ENCODE results near the gene SARNP.

The SARNP gene

DNA sequence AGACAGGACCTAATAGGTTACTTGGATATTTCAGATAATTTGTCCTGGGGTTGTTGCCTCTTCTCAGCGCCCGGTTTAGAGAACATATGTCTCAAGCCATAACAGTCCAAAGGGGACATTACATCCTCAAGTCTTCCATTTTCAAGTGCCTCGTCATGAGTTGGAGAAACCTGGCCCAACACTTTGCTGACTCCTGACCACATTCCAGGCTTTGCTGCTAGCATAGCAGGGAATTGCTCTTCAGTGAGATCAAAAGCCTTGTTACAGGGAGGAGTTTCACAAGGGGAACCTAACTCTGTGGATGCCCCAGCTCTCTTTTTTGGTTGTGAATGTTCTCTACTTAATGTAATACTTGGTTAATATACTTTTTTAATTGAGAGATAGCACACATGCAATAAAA, 33.4 kb upstream of the SARNP start:
- peak; percentile 73 for DNase-seq (ENCODE audit: low read depth)
- TF ChIP-seq, protein P1, sequence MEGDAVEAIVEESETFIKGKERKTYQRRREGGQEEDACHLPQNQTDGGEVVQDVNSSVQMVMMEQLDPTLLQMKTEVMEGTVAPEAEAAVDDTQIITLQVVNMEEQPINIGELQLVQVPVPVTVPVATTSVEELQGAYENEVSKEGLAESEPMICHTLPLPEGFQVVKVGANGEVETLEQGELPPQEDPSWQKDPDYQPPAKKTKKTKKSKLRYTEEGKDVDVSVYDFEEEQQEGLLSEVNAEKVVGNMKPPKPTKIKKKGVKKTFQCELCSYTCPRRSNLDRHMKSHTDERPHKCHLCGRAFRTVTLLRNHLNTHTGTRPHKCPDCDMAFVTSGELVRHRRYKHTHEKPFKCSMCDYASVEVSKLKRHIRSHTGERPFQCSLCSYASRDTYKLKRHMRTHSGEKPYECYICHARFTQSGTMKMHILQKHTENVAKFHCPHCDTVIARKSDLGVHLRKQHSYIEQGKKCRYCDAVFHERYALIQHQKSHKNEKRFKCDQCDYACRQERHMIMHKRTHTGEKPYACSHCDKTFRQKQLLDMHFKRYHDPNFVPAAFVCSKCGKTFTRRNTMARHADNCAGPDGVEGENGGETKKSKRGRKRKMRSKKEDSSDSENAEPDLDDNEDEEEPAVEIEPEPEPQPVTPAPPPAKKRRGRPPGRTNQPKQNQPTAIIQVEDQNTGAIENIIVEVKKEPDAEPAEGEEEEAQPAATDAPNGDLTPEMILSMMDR (conservative IDR thresholded peaks at IDR 0.05; ENCODE audit: low read depth, low read length) = no peak
- no peak overlapping the region for H3K4me3 ChIP-seq (ENCODE audit: low read depth, low read length)

DNA sequence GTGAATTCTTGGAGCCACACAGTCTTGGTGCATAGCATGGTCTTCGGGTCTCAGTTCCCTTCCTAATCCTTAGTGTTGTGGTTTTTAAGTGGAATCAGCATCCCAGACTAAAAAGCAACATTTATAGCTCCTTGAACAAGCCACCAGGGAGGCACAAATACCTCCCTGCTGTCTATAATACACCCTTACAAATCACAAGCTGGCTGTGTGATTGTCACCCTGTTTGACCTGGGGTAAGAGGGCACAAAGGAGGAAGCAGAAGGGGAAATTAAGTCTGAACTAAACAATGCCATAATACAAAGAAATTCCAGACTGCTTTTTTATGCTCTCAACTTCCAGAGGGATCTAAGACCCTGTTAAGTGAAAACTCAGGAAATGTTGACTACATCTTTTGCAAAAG, 32.9 kb upstream of the SARNP start:
- no peak overlapping the region for H3K4me3 ChIP-seq (ENCODE audit: low read depth, low read length)
- no peak for DNase-seq (ENCODE audit: low read depth)
- TF ChIP-seq, protein P1 (conservative IDR thresholded peaks at IDR 0.05; ENCODE audit: low read depth, low read length) = no peak

- no peak overlapping the region for H3K4me3 ChIP-seq (ENCODE audit: low read depth, low read length)
- DNase-seq (ENCODE audit: low read depth) = no peak
- TF ChIP-seq, protein P1 (conservative IDR thresholded peaks at IDR 0.05; ENCODE audit: low read depth, low read length) = no peak
Observed at GRCh38 chr12:55849616-55850343, 32.3 kb upstream of the SARNP start.

DNA sequence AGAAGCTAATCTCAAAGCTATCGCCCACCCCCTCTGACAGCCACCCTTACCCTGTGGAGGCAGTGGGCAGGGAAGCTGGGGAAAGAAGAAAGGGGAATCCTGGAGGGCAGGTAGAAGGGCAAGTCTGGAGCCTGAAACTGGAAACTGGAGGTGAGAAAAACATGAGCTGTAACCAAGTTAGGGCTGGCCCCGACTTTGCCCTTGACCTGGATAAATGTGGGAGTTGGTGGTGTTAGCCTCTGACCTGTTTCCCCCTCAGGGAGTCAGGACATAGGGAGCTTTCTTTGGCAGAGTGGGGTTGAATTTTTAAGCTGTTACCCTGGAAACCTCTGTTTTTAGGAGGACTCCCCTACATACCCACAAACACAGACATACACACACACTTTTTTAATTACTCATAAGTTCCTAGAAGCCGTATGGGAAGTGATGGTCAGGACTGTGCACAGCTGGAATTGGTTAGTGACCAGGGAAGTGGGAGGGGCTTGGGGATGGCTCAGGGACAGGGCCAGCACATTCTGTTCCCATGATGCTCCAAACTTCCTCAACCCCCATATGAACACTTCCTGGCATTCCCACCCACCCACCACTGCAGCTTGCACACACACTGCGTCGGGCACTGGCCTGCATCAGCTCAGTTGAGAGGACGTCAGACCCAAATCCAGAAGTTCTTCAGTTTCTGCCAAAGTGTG, 30.2 kb upstream of the SARNP start:
- DNase-seq (ENCODE audit: low read depth) = peak; percentile 100
- peak overlapping the region; percentile 11 for H3K4me3 ChIP-seq (ENCODE audit: low read depth, low read length)

DNA sequence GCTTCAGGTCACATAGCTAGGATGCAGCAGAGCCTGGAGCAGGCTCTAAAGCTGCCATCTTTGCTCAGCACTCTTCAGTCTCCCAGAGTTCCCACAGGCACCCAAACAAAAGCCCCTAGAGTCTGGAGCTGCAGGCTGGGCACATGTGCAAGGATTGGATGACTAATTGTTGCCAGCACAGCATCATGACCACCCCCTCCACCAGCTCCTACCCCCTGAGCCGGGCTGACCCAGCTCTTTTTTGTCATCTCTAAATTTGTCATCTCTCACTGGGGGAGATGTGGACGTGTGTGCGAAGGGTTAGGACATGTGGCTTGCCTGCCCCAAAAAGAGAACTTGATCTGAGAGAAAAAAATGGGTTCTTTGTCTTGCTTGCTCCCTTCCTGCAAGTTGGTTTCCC, 29.5 kb upstream of the SARNP start:
- H3K4me3 ChIP-seq (ENCODE audit: low read depth, low read length) = no peak overlapping the region
- peak; percentile 79 for DNase-seq (ENCODE audit: low read depth)
- TF ChIP-seq, protein P1 (conservative IDR thresholded peaks at IDR 0.05; ENCODE audit: low read depth, low read length) = no peak

More for the DNA sequence above, 30.2 kb upstream of the SARNP start:
- TF ChIP-seq, protein P1 (conservative IDR thresholded peaks at IDR 0.05; ENCODE audit: low read depth, low read length) = no peak

- H3K4me3 ChIP-seq (ENCODE audit: low read depth, low read length) = no peak overlapping the region
- TF ChIP-seq, protein P1 (conservative IDR thresholded peaks at IDR 0.05; ENCODE audit: low read depth, low read length) = no peak
- DNase-seq (ENCODE audit: low read depth) = peak; percentile 36
Observed at GRCh38 chr12:55845785-55846496, 28.4 kb upstream of the SARNP start.
